SK-N-MC (cell line): ENCODE data around the gene GRIK4.

Experiments
- EZH2 ChIP-seq: fragments of 200-600 bp; sonication (generic); IDR thresholded peaks from one replicate; pipeline ENCODE4 v1.6.1; 2017; ENCODE audit warnings: antibody characterized with exemption
- FOXP2 ChIP-seq: optimal IDR thresholded peaks from 2 replicates; pipeline ENCODE3; 2011; ENCODE audit warnings: mild to moderate bottlenecking, moderate library complexity; ENCODE audit not compliant: insufficient read depth; ENCODE audit errors: extremely low read length, control extremely low read depth
- POLR2AphosphoS5 ChIP-seq: IDR thresholded peaks from 2 replicates; pipeline ENCODE4 v1.6.1; 2012; ENCODE audit warnings: mild to moderate bottlenecking, low read depth, low read length, borderline replicate concordance

GRCh38 chr11:120647681-120648080 lies 136.1 kb downstream of the GRIK4 start:
- TF ChIP-seq EZH2, result no peak
- TF ChIP-seq POLR2AphosphoS5, result no peak
- TF ChIP-seq FOXP2, result no peak
